GM21515 (cell line): Measurements from ENCODE around the gene NRP1.

Source experiments
- ATAC-seq: cut with Tn5 transposase; IDR thresholded peaks from one replicate; pipeline ENCODE4 v1.9.1; 2021; ENCODE audit not compliant: unreplicated experiment

Gene NRP1

DNA sequence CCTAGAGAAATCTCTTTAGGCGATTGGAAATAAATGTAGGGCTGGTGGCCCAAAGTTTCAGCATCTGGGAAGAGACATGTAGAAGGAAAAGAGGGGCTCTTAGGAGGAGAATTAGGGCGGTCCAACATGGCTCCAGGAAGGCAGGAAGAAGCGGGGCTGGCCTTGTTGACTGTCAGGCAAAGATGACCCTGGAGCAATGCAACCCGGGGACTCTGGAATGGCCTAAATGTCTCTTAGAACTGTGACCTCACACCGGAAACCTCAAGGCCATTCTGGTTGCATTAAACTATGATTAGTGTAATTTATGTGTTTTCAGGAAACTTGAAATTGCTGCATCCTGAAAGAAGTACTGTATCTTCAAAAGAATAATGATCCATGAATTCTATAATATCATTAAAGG is 66.8 kb downstream of the NRP1 start:
- no peak for ATAC-seq

DNA sequence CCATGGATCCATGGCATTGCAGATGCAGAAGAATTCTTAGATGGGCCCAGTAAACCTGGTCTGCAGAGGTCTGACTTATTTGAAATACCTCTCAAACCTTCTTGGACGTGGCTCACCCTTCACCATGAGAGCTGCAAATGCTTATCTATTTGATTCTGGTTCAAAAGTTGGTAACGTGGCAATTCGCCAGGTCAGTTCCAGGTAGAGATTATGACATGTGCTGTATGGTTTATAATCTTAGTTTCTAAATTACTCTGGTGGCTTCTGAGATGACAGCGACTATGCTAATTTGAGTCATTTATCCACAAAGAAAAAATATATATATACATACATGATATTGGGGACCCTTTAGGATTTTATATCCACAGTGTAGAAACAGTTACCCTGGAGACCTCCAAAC is 68.8 kb downstream of the NRP1 start:
- no peak for ATAC-seq

DNA sequence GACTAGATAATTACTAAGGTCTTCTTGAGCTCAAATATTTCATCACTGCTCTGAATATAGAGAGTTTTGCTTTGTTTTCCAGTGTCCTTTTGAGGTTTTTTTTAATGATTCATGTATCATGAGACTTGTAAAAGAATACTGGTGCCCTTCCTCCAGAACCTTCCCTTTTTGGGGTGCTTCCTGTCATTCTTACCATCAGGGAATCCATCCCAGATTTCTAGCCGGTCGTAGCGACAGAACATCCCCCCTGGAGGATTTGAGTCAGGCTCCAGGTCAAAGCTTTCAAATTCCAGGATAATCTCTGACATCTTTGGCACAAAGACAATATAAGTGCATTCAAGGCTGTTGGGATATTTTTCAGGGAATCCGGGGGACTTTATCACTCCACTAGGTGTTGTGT is 71.0 kb downstream of the NRP1 start:
- no peak for ATAC-seq

DNA sequence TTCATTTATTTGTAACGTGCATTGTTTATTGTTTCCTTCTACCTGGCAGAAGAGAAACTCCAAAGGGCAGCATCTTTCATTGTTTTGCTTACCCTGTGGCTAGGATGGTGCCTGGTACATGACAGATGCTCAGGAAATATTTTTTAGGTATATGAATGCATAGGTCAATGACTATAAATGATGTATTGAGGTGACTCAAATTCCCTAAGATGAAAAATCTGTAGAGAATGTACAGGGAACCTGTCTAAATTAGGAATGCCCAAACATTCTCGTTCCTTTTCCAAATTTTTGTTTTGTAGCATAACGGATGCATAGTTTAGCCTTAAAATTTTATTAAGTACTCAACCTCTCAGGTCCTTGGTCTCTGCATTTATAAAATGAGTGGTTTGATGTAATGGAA is 71.6 kb downstream of the NRP1 start:
- ATAC-seq = no peak

DNA sequence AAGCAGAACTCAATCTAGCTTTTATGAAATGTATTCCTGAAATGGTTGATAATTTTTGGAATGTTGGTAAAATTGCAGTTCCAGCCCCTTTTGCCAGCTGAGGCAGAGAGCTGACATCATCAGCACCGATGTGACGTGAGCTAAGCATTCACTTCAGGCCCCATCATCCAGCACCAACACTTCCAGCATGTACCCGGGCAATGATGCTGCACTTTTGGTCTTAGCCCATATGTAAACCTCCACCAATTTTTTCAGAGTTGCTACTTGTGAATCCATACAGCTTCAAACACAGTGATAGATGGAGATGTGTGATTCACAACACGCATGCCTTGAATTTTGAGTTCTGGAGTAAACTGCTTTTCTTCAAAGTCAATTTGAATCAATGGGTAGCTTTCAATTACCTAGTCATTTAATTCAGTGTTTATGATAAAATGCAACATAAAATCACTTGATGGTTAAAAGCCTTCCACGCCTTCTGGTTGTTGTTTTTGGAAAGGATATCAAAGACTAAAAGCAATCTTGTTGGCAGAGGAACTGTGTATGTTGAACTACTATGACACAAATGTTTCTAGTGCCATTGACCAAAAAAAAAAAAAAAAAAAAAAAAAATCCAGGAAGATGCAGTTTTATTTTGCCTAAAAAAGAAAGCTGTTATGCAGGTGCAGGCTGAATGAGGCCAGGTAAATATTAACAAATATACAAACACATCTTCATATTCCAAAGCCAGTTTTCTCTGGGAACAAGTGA is 73.9 kb downstream of the NRP1 start:
- no peak for ATAC-seq

DNA sequence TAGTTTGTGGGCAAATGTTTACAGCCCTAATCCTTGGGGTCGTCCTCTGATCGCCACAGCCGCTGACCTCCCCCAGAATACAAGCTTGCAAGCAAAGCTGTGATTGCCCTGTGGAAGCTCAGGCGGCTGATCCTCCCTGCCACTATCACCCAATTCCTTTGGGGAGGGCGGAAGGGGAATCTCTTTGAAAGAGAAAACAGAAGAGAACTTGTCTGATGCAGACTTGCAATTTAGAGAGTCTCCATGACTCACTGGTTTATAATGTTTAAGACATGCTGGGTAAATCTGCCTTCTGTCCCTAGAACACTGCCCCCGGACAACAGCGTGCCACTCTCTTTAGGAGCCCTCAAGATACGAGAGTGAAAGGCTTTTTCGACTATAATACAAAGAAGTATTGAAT is 75.5 kb downstream of the NRP1 start:
- no peak for ATAC-seq

DNA sequence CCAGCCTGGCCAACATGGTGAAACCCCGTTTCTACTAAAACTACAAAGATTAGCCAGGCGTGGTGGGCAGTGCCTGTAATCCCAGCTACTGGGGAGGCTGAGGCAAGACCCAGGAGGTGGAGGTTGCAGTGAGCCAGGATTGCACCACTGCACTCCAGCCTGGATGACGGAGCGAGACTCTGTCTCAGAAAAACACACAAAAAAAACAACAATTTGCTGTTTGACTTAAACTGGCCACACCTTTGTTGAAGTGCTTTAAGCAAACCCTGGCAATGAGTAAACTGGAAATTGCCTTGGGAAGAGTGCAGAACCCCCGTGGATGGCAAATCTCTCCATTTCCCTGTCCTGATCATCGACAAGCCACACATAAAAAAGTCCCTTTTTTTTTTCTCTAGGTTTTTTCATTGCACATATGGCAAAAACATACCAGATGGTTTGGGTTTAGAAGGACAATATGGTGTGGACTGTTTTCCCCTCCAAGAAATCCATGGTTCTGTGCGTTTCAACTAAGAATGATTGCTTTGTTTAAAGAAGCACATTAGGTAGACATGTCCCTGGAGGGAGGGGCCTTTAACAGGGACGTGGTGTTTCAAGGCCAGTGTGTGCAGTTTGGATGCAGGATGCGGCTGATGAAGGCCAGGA is 76.9 kb downstream of the NRP1 start:
- no peak for ATAC-seq

DNA sequence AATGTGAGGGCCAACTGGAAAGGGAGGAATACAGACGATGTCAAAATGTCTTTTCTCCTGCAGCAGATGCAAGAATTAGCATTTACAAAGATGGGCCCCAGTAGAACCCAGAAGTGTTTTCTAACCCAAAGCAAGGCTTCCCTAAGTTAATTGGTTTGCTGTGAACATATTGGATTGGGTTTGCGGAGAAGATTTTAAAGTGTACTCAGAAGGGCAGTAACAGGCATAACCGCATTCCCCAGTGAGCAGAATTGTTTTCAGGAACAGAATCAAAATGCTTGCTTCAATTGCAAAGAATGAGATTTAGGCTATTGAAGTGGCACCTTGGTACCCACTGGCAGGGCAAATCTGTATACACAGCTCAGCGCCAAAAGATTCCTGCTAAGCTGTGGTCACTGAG is 78.0 kb downstream of the NRP1 start:
- ATAC-seq = no peak

DNA sequence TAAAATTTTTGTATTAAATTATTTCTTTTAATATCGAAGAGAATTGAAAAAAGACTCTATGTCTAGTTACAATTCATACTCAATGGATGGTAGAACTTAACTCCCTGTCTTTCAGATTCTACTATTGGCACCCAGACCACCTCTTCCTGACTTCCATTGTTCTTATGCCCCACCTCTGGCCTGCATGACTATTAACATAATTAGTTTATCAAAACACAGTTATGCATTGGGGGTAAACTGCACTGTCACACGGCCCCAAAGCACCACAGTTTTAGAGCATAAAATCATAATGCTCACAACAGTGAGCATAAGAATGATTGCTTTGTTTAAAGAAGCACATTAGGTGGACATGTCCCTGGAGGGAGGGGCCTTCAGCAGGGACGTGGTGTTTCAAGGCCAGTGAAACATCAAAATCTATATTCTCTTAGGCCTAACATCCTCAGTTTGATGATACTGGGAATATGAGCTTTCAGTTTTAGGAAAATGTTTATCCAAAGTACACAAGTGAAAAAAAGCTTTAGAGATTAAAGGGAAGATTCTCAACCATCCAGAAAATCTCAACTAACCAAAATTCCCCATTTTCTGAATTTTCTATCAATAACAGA is 79.8 kb downstream of the NRP1 start:
- ATAC-seq = no peak

DNA sequence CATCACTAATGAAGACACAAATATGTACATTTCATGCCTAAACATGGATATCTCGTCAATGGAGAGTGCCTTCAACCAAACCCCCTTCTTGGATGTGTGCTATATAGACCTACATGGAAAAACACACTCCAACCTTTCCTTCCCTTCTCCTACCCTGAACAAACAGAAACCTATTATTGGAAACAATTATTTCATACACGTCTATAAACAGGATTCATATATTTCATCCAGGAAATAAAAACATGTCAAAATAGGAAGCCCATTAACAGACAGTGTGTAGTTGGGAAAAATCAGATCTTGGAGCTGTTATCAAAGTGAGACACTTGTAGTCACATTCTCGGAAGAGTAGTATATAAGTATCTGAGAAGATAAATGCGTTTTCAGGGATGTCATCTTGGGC is 81.1 kb downstream of the NRP1 start:
- no peak for ATAC-seq

DNA sequence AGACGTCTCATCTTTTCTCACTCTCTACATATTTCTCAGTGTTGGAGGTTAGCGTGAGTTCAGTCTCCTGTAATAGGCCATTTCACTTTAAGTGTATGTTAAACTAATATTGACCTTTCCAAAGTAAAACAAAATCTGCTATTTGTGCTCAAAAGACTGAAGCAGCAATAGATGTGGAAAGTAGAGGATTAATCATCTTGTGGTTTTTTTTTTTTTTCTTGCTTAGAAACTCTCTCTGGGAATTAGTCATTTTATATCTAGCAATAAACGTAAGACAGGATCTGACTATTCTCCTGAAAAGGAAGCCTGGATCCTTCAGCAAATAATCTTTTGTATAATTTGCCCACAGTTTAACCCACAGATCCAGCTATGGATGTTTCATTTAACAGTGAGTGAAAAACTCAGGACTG is 81.7 kb downstream of the NRP1 start:
- no peak for ATAC-seq

DNA sequence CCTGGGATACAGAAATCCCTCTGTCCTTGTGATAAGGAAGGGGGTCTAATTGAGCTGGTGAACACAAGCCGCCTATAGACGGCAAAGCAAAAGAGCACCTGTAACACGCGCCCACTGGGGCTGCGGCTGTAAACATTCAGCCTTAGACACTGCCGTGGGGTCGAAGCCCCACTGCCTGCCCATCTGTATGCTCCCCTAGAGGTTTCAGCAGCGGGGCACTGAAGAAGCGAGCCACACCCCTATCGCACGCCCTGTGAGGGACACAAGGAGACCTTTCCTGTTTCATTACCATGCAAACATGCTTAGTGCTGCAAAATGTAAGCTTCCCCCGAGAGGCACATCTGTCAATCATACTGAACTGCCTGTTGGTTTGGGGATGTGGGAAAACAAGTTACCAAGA is 82.1 kb downstream of the NRP1 start:
- ATAC-seq = no peak

DNA sequence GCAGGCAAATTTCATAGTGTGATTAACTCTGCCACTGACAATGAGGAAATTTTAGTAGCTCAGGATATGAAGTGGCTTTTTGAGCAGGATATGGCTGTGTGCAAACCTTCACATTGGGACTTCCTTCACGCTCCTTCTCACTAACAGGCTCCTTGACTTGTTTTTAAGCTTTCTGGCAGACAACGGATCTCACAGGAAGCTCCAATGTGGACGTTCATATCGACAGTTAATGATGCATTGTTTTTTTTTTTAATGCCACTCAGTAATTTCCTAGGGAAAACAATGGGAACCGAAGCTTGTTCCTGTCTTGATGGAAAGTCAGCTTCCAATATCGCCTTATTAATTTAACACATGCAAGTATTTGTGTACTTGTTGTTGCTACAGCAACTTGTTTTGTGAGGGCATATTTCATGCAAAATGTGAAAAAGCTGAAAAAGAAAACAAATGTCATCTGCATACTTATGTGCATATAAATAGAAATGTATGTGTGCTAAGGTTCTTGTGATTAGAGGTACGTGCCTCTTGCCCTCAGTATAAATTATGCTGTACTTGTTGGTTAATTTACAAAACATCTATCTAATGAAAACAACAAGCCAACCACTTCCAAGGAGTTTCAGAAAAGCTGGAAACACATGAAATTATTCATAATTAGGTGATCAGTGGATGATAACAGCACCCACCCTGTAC is 84.7 kb downstream of the NRP1 start:
- no peak for ATAC-seq

DNA sequence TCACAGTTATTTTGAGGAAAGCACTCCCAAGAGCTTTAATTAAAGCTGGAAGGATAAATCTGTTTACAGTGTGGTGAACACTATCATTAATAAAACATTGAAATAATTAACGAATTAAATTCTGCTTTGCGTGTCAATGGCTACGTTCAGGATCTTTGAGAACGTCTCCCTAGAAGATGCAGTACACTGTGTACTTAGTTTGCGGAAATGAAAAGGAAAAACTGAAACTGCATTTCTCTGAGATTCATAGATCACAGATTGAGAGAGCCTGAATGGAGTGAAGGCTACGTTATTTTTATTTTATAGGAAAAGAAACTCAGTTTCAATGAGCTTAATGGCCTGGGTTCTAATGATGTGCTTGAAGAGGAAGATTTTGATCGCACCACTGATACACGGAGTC is 85.3 kb downstream of the NRP1 start:
- ATAC-seq = no peak

DNA sequence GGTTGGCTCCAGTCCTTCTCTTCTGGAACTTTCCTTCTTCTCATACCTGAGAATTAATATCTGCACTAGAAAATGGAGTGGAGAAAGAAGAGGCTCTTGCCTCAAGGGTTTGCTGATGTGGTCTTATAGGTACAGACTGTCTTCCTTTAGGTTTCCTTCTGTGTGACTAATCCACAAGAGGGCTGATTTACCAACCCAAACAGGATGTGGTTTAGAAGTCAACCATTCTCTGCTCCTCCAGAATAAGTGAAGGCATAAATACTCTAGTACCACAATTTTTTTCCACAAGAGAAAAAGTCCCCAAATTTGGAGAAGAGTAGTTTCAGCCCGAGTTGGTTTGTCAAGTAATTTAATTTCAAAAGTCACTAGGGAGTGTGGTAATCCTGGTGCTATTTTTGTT is 85.8 kb downstream of the NRP1 start:
- no peak for ATAC-seq

DNA sequence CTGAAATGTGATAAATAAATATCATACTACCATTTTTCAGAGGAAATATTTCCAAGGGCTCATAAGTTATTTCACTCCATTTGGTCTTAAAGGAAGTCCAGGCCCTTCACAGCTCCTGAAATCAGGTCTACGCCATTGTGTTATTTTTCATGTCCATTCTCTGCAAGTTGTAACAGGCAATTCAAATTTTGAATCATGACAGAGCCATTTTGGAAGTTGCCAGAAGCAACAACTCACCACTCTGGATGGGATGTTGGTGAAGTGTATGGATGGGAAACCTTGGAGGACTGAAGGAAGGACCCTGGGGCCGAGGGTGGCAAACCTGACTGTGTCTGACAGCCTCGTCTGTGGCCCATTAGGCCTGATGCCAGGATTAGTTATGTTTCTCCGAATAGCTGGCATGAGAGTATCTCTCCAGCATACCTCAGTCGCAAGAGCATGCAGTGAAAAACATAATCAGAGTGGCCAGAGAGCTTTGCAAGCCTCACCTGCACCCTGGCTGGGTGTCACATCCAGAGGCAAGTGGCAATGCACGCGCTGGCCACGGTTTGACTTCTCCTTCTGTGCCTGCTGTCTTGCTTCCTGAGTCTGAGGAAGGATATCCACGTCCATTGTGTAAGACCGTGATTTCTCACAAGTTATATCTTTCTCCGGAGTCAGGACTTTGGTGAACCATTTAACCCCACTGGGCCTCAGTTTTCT is 87.1 kb downstream of the NRP1 start:
- no peak for ATAC-seq

DNA sequence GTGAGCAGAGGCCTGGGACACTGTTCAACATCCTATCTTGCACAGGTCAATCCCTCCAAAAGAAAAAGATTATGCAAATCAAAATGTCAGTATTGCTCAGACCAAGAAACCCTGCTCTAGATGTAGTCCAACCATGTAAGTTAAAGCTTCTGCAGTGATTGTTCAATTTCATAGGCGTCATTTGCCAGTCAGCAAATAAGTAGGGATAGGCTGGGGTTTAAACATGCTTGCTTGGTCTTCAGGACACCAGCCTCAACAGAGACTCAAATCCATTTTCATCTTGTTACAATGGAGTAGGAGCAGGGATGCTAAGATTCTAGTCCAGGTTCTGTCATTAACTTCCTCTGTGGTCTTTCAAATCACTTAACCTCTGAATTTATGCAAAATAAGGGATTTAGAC is 89.1 kb downstream of the NRP1 start:
- no peak for ATAC-seq

DNA sequence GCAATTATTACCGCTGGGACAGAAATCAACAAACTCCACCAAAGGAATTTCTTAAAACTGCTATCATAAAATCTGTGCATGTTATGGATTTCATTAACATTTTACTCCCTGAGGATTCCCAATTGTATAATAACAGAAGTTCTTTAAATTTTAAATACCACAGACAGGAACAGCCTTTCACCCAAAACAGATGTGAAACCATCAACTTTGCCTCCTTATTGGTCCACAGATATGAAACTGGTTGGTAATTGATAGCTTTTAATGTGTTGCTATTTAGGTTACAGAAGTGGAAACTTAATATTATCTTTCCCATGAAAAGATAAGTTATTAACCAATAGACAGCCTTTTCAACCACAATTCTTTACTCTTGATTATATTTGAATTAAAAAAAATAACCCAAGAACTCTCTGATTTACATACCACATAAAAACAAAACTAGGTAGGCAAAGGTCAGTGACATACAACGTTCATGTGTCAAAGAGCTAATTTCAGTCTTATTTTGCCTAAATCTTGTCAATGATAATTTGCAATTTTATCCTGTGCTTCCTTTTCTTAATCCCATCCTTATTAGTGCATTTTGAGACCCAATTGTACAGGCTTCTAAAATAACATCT is 90.0 kb downstream of the NRP1 start:
- no peak for ATAC-seq

DNA sequence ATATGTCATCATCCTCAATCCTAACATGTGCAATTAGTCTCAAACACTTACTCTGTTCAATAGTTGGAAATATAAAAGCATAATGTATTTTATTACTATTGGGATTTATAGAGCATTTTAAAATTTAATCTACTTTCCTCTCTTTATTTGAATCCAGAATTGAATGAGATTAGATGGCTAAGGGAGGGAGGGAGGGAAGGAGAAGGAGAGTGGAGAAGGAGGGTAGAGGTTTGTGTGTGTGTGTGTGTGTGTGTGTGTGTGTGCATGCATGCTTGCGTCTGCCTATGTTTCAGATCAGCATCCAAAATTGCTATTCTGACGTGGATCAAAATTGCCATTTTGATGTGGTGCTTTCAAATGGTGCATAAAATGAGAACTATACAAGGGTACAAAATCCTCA is 90.8 kb downstream of the NRP1 start:
- no peak for ATAC-seq

DNA sequence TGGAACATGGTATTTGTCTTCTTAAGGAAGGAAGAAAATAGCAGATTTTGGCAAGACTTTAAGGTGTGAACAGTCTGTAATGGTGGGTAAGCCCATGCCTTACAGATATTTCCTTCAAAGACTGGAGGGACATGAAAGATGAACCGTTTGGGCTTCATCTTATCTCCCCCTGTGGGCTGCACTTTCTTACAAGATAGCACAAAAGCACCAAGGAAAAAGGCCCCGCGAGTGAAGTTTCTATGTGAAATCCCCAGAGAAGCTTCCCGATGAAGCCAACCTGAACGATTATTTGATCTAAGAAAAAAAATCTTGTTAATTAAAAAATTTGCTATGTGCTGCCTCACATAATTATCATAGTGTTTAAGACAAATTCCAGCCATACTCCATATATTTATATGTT is 91.5 kb downstream of the NRP1 start:
- no peak for ATAC-seq

DNA sequence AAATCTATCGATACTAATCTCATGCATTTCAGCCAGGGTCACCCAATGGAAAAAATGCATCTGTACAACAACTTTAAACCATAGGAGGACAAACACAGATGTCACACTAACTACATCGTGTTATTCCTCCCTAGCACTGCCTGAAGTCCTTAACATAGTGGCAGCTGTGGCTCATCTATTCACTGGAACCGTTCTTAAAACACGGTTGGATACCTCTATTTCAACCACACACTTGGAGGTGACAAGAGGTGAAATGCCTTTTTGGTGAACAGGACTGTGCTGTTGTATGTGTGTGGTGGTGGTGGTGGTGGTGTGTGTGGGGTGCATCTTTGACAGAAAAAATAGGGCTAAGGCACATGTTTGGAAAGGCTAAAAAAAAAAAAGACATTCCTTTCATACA is 93.1 kb downstream of the NRP1 start:
- no peak for ATAC-seq
